Measurements from ENCODE around the gene TCERG1.

The TCERG1 gene

GRCh38 chr5:146520731-146521130 lies 73.6 kb downstream of the TCERG1 start:
- Mint-ChIP-seq H3K4me1 (no peaks in the 10 kb centered on the region), H3K9me3 (no peaks in the 10 kb centered on the region), H3K27ac (no peak overlapping the region), H3K36me3 (no peaks in the 10 kb centered on the region), H3K27me3 (peaks cover 20% of the 10 kb centered on the region), H3K4me3 (no peak overlapping the region)
- CTCF ChIA-PET = interaction anchor here (1.1 to 1.7 kb wide), 4 partner anchors 12 to 668 kb away, joined by 4 to 14 read pairs (median 7); no protein-coding TSS in a partner anchor
- DNase-seq = no peak

- CTCF ChIA-PET = interaction anchor here (1.2 to 1.7 kb wide), 4 partner anchors 12 to 667 kb away, joined by 3 to 14 read pairs (median 7); no protein-coding TSS in a partner anchor
- Mint-ChIP-seq H3K9me3 (no peaks in the 10 kb centered on the region), H3K27me3 (peaks cover 20% of the 10 kb centered on the region), H3K4me3 (no peak overlapping the region), H3K4me1 (no peaks in the 10 kb centered on the region), H3K36me3 (no peaks in the 10 kb centered on the region), H3K27ac (no peak overlapping the region)
- no peak for DNase-seq
Measured at GRCh38 chr5:146521403-146522106, 74.4 kb downstream of the TCERG1 start.

- no peak for DNase-seq
- Mint-ChIP-seq H3K36me3 (no peaks in the 10 kb centered on the region), H3K4me1 (no peaks in the 10 kb centered on the region), H3K27me3 (peaks cover 24% of the 10 kb centered on the region), H3K9me3 (no peaks in the 10 kb centered on the region), H3K4me3 (no peak overlapping the region), H3K27ac (no peak overlapping the region)
- CTCF ChIA-PET = interaction anchor here (0.7 kb wide), 1 partner anchor 18 kb away, joined by 3 read pairs; no protein-coding TSS in a partner anchor
Measured at GRCh38 chr5:146523698-146524097, 76.6 kb downstream of the TCERG1 start.

- Mint-ChIP-seq H3K27ac (no peak overlapping the region), H3K27me3 (peaks cover 15% of the 10 kb centered on the region), H3K9me3 (no peaks in the 10 kb centered on the region), H3K4me1 (peaks cover 8% of the 10 kb centered on the region), H3K4me3 (no peak overlapping the region), H3K36me3 (no peaks in the 10 kb centered on the region)
- CTCF ChIA-PET = no interaction called here
- DNase-seq = no peak
Measured at GRCh38 chr5:146527785-146528184, 80.7 kb downstream of the TCERG1 start.

GRCh38 chr5:146528236-146528635 lies 81.1 kb downstream of the TCERG1 start:
- H3K4me1 Mint-ChIP-seq = peaks cover 9% of the 10 kb centered on the region
- CTCF ChIA-PET = no interaction called here
- DNase-seq = no peak

GRCh38 chr5:146529984-146530383 lies 82.9 kb downstream of the TCERG1 start:
- Mint-ChIP-seq H3K9me3 (no peaks in the 10 kb centered on the region), H3K36me3 (no peaks in the 10 kb centered on the region), H3K4me1 (peaks cover 12% of the 10 kb centered on the region), H3K27me3 (peaks cover 13% of the 10 kb centered on the region), H3K4me3 (no peak overlapping the region), H3K27ac (no peak overlapping the region)
- peak; percentile 43 for DNase-seq
- CTCF ChIA-PET = interaction anchor here (1.7 to 6.3 kb wide), 3 partner anchors 12 to 658 kb away, joined by 3 to 34 read pairs (median 28); no protein-coding TSS in a partner anchor

More at GRCh38 chr5:146528236-146528635, 81.1 kb downstream of the TCERG1 start:
- H3K9me3 Mint-ChIP-seq = no peaks in the 10 kb centered on the region
- no peak overlapping the region for H3K4me3 Mint-ChIP-seq
- no peaks in the 10 kb centered on the region for H3K36me3 Mint-ChIP-seq
- H3K27ac Mint-ChIP-seq = no peak overlapping the region
- H3K27me3 Mint-ChIP-seq = peaks cover 17% of the 10 kb centered on the region

- Mint-ChIP-seq H3K36me3 (no peaks in the 10 kb centered on the region), H3K27me3 (peaks cover 9% of the 10 kb centered on the region), H3K27ac (no peak overlapping the region), H3K4me3 (no peak overlapping the region), H3K9me3 (no peaks in the 10 kb centered on the region), H3K4me1 (peaks cover 12% of the 10 kb centered on the region)
- DNase-seq = peak; percentile 85
- CTCF ChIA-PET = interaction anchor here (0.5 to 6.3 kb wide), 16 partner anchors 8 to 1295 kb away, joined by 3 to 34 read pairs (median 4); partner anchors contain the start of gene GPR151
Measured at GRCh38 chr5:146533260-146533857, 86.2 kb downstream of the TCERG1 start.

GRCh38 chr5:146533882-146534281 lies 86.7 kb downstream of the TCERG1 start:
- Mint-ChIP-seq H3K4me3 (no peak overlapping the region), H3K9me3 (no peaks in the 10 kb centered on the region), H3K27ac (no peak overlapping the region), H3K27me3 (peaks cover 9% of the 10 kb centered on the region), H3K4me1 (peaks cover 12% of the 10 kb centered on the region), H3K36me3 (no peaks in the 10 kb centered on the region)
- CTCF ChIA-PET = interaction anchor here (0.5 to 6.3 kb wide), 14 partner anchors 8 to 1295 kb away, joined by 3 to 34 read pairs (median 4); partner anchors contain the start of gene GPR151
- DNase-seq = no peak

GRCh38 chr5:146538432-146538831 lies 91.3 kb downstream of the TCERG1 start:
- Mint-ChIP-seq H3K27me3 (peaks cover 5% of the 10 kb centered on the region), H3K9me3 (no peaks in the 10 kb centered on the region), H3K4me1 (peaks cover under 1% of the 10 kb centered on the region), H3K36me3 (no peaks in the 10 kb centered on the region), H3K4me3 (no peak overlapping the region), H3K27ac (no peak overlapping the region)
- CTCF ChIA-PET = interaction anchor here (0.8 to 5.5 kb wide), 4 partner anchors 17 to 651 kb away, joined by 3 to 38 read pairs (median 4); no protein-coding TSS in a partner anchor
- no peak for DNase-seq

GRCh38 chr5:146539973-146540372 lies 92.8 kb downstream of the TCERG1 start:
- CTCF ChIA-PET = interaction anchor here (0.6 to 5.5 kb wide), 5 partner anchors 8 to 649 kb away, joined by 3 to 57 read pairs (median 28); no protein-coding TSS in a partner anchor
- no peak overlapping the region for H3K27ac Mint-ChIP-seq
- no peak overlapping the region for H3K4me3 Mint-ChIP-seq
- no peaks in the 10 kb centered on the region for H3K9me3 Mint-ChIP-seq
- no peaks in the 10 kb centered on the region for H3K4me1 Mint-ChIP-seq
- peaks cover 3% of the 10 kb centered on the region for H3K27me3 Mint-ChIP-seq
- DNase-seq = no peak
- H3K36me3 Mint-ChIP-seq = no peaks in the 10 kb centered on the region

- Mint-ChIP-seq H3K27ac (no peak overlapping the region), H3K36me3 (no peaks in the 10 kb centered on the region), H3K9me3 (no peaks in the 10 kb centered on the region), H3K4me1 (no peaks in the 10 kb centered on the region), H3K27me3 (peaks cover 3% of the 10 kb centered on the region), H3K4me3 (no peak overlapping the region)
- CTCF ChIA-PET = interaction anchor here (0.6 to 5.5 kb wide), 5 partner anchors 8 to 649 kb away, joined by 3 to 57 read pairs (median 28); no protein-coding TSS in a partner anchor
- DNase-seq = no peak
Measured at GRCh38 chr5:146540414-146540813, 93.3 kb downstream of the TCERG1 start.

GRCh38 chr5:146541958-146542849 lies 95.1 kb downstream of the TCERG1 start:
- CTCF ChIA-PET = interaction anchor here (0.8 to 5.5 kb wide), 11 partner anchors 9 to 656 kb away, joined by 3 to 57 read pairs (median 4); partner anchors contain the start of gene GPR151
- no peaks in the 10 kb centered on the region for H3K36me3 Mint-ChIP-seq
- H3K4me3 Mint-ChIP-seq = no peak overlapping the region
- no peaks in the 10 kb centered on the region for H3K4me1 Mint-ChIP-seq
- DNase-seq = peak; percentile 75
- no peaks in the 10 kb centered on the region for H3K9me3 Mint-ChIP-seq
- H3K27me3 Mint-ChIP-seq = peaks cover 7% of the 10 kb centered on the region
- H3K27ac Mint-ChIP-seq = no peak overlapping the region

- Mint-ChIP-seq H3K4me1 (no peaks in the 10 kb centered on the region), H3K4me3 (no peak overlapping the region), H3K9me3 (no peaks in the 10 kb centered on the region), H3K27me3 (peaks cover 11% of the 10 kb centered on the region), H3K36me3 (no peaks in the 10 kb centered on the region), H3K27ac (no peak overlapping the region)
- CTCF ChIA-PET = interaction anchor here (4.7 to 4.8 kb wide), 2 partner anchors 12 to 421 kb away, joined by 28 to 57 read pairs; no protein-coding TSS in a partner anchor
- no peak for DNase-seq
Measured at GRCh38 chr5:146544232-146544631, 97.1 kb downstream of the TCERG1 start.
